ACHN (cell line): ENCODE measurements around the gene DNTT.

Experiments used
- DNase-seq: peaks from one replicate; pipeline ENCODE4 v3.0.0-alpha.2; 2015
- in situ Hi-C: cut with HindIII; loops from 2 replicates; pipeline ENCODE4 v1.10.0; 2017; ENCODE audit warnings: low sequenced_read_pairs, low pct_ligation_motif_present, low pct_unique_long_range_greater_than_20kb

DNTT gene

GRCh38 chr10:96272316-96273280, 31.6 kb upstream of the DNTT start:
- DNase-seq = no peak
- in situ Hi-C loops = no loop called here

- in situ Hi-C loops = no loop called here
- no peak for DNase-seq
These were observed 28.4 kb upstream of the DNTT start for GRCh38 chr10:96275685-96276418.

- DNase-seq = no peak
- in situ Hi-C loops = no loop called here
These were observed 27.8 kb upstream of the DNTT start for GRCh38 chr10:96276426-96276825.

GRCh38 chr10:96276831-96277230, 27.4 kb upstream of the DNTT start:
- no peak for DNase-seq
- in situ Hi-C loops = no loop called here

- in situ Hi-C loops = no loop called here
These were observed 25.0 kb upstream of the DNTT start for GRCh38 chr10:96279191-96279641.

GRCh38 chr10:96280859-96281258, 23.4 kb upstream of the DNTT start:
- DNase-seq = no peak
- in situ Hi-C loops = no loop called here

More at GRCh38 chr10:96279191-96279641, 25.0 kb upstream of the DNTT start:
- DNase-seq = no peak

GRCh38 chr10:96281444-96282029, 22.7 kb upstream of the DNTT start:
- in situ Hi-C loops = no loop called here
- no peak for DNase-seq

- in situ Hi-C loops = no loop called here
- no peak for DNase-seq
These were observed 20.9 kb upstream of the DNTT start for GRCh38 chr10:96283351-96283750.

- in situ Hi-C loops = no loop called here
- DNase-seq = no peak
These were observed 20.5 kb upstream of the DNTT start for GRCh38 chr10:96283756-96284155.

GRCh38 chr10:96285331-96285752, 18.9 kb upstream of the DNTT start:
- in situ Hi-C loops = no loop called here
- no peak for DNase-seq

- DNase-seq = peak; percentile 76
- in situ Hi-C loops = no loop called here
These were observed 16.7 kb upstream of the DNTT start for GRCh38 chr10:96287392-96288105.

- in situ Hi-C loops = no loop called here
- peak; percentile 4 for DNase-seq
These were observed 16.0 kb upstream of the DNTT start for GRCh38 chr10:96288151-96288621.

GRCh38 chr10:96289218-96289910, 14.9 kb upstream of the DNTT start:
- no peak for DNase-seq

GRCh38 chr10:96290368-96291133, 13.7 kb upstream of the DNTT start:
- in situ Hi-C loops = no loop called here
- DNase-seq = no peak

More at GRCh38 chr10:96289218-96289910, 14.9 kb upstream of the DNTT start:
- in situ Hi-C loops = no loop called here

- DNase-seq = peak; percentile 68
- in situ Hi-C loops = no loop called here
These were observed 11.0 kb upstream of the DNTT start for GRCh38 chr10:96292971-96293920.

GRCh38 chr10:96295475-96295874, 8.8 kb upstream of the DNTT start:
- no peak for DNase-seq
- in situ Hi-C loops = no loop called here
